ENCODE data around the gene TEAD1.

TEAD1 gene

GRCh38 chr11:12752868-12753524, 78.8 kb downstream of the TEAD1 start:
- no peak for DNase-seq (ENCODE audit: low read depth in 1 of 2, low spot score in 1 of 2)
- TF ChIP-seq GABPA (IDR thresholded peaks at IDR 0.05; ENCODE audit: low read depth), result no peak
- no peak for TF ChIP-seq POLR2AphosphoS5 (IDR thresholded peaks at IDR 0.05; ENCODE audit: low read depth)
- TF ChIP-seq SPI1 (IDR thresholded peaks at IDR 0.05; ENCODE audit: borderline replicate concordance, low read depth), result no peak
- TF ChIP-seq, protein P1, sequence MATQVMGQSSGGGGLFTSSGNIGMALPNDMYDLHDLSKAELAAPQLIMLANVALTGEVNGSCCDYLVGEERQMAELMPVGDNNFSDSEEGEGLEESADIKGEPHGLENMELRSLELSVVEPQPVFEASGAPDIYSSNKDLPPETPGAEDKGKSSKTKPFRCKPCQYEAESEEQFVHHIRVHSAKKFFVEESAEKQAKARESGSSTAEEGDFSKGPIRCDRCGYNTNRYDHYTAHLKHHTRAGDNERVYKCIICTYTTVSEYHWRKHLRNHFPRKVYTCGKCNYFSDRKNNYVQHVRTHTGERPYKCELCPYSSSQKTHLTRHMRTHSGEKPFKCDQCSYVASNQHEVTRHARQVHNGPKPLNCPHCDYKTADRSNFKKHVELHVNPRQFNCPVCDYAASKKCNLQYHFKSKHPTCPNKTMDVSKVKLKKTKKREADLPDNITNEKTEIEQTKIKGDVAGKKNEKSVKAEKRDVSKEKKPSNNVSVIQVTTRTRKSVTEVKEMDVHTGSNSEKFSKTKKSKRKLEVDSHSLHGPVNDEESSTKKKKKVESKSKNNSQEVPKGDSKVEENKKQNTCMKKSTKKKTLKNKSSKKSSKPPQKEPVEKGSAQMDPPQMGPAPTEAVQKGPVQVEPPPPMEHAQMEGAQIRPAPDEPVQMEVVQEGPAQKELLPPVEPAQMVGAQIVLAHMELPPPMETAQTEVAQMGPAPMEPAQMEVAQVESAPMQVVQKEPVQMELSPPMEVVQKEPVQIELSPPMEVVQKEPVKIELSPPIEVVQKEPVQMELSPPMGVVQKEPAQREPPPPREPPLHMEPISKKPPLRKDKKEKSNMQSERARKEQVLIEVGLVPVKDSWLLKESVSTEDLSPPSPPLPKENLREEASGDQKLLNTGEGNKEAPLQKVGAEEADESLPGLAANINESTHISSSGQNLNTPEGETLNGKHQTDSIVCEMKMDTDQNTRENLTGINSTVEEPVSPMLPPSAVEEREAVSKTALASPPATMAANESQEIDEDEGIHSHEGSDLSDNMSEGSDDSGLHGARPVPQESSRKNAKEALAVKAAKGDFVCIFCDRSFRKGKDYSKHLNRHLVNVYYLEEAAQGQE (IDR thresholded peaks at IDR 0.05; ENCODE audit: insufficient replicate concordance, low read depth), result no peak
- no peak for TF ChIP-seq CTCF (IDR thresholded peaks at IDR 0.05; ENCODE audit: insufficient read depth, low read length)
- Histone ChIP-seq H3K4me3 (replicated peaks; ENCODE audit: insufficient read depth, low read length) (no peak overlapping the region), H3K27me3 (ENCODE audit: insufficient read depth, poor library complexity, severe bottlenecking) (no peaks in the 10 kb centered on the region), H3K27ac (replicated peaks) (no peak overlapping the region)

GRCh38 chr11:12754021-12754420, 79.8 kb downstream of the TEAD1 start:
- Histone ChIP-seq H3K4me3 (replicated peaks; ENCODE audit: insufficient read depth, low read length) (no peak overlapping the region), H3K27ac (replicated peaks) (no peak overlapping the region), H3K27me3 (ENCODE audit: insufficient read depth, poor library complexity, severe bottlenecking) (no peaks in the 10 kb centered on the region)
- TF ChIP-seq, protein P1 (IDR thresholded peaks at IDR 0.05; ENCODE audit: insufficient replicate concordance, low read depth), result no peak
- TF ChIP-seq CTCF (IDR thresholded peaks at IDR 0.05; ENCODE audit: insufficient read depth, low read length) (no peak), SPI1 (IDR thresholded peaks at IDR 0.05; ENCODE audit: borderline replicate concordance, low read depth) (no peak)
- no peak for DNase-seq (ENCODE audit: low read depth in 1 of 2, low spot score in 1 of 2)

- TF ChIP-seq GABPA (IDR thresholded peaks at IDR 0.05; ENCODE audit: low read depth) (no peak), SPI1 (IDR thresholded peaks at IDR 0.05; ENCODE audit: borderline replicate concordance, low read depth) (no peak), CTCF (IDR thresholded peaks at IDR 0.05; ENCODE audit: insufficient read depth, low read length) (no peak)
- TF ChIP-seq, protein P1 (IDR thresholded peaks at IDR 0.05; ENCODE audit: insufficient replicate concordance, low read depth), result no peak
- no peak overlapping the region for H3K27ac ChIP-seq (replicated peaks)
- DNase-seq (ENCODE audit: low read depth in 1 of 2, low spot score in 1 of 2), result no peak
These were observed 80.5 kb downstream of the TEAD1 start for GRCh38 chr11:12754582-12755234.

More at GRCh38 chr11:12754582-12755234, 80.5 kb downstream of the TEAD1 start:
- no peak overlapping the region for H3K4me3 ChIP-seq (replicated peaks; ENCODE audit: insufficient read depth, low read length)
- no peaks in the 10 kb centered on the region for H3K27me3 ChIP-seq (ENCODE audit: insufficient read depth, poor library complexity, severe bottlenecking)
